Transverse colon (tissue), 4 donors: Measurements from ENCODE around the gene VGLL4. TPM values are rescaled to one million over a fixed set of nuclear protein-coding genes. Genes with fewer than 3 reads are reported as not detected.
A peak's percentile ranks its signal among the peaks of the same experiment; 100 is the strongest.
"Not testable (repeated sequence)": the region's sequence is repeated elsewhere in the genome, so short reads cannot be mapped to it uniquely, and the experiment has no call there.

ENCODE experiments used
- DNase-seq: peaks from one replicate; pipeline ENCODE4 v3.0.0-alpha.2; 2019
- H3K27ac ChIP-seq, 4 donors: fragments of 200-600 bp; sonication (generic); 2 replicates each; pipeline ENCODE4 v1.5.1; 2016 to 2018; ENCODE audit warnings: inconsistent platforms in 4 of 4
- H3K27me3 ChIP-seq: fragments of 200-600 bp; sonication (generic); 2 replicates; pipeline ENCODE4 v1.5.1; 2017; ENCODE audit warnings: inconsistent platforms
- H3K36me3 ChIP-seq, 4 donors: fragments of 200-600 bp; sonication (generic); 2 replicates each; pipeline ENCODE4 v1.5.1; 2017 to 2019; ENCODE audit warnings: inconsistent platforms in 4 of 4
- H3K4me1 ChIP-seq, 4 donors: fragments of 200-600 bp; sonication (generic); 2 replicates each; pipeline ENCODE4 v1.5.1; 2017 to 2020; ENCODE audit warnings: inconsistent platforms in 4 of 4
- H3K4me3 ChIP-seq, 4 donors: fragments of 200-600 bp; sonication (generic); 1 replicate in 1 of 4; 2 replicates in 3 of 4; pipeline versions ENCODE4 v1.5.1 to v1.6.1; 2017 to 2019; ENCODE audit warnings: inconsistent platforms in 4 of 4
- H3K9me3 ChIP-seq, 2 donors: fragments of 200-600 bp; sonication (generic); 2 replicates each; pipeline ENCODE4 v1.5.1; 2017 to 2019; ENCODE audit warnings: inconsistent platforms in 2 of 2
- EP300 ChIP-seq: sonication (generic); formaldehyde crosslinking; IDR thresholded peaks from one replicate; pipeline ENCODE4 v1.6.1; 2017; ENCODE audit warnings: antibody characterized with exemption, low read depth
- POLR2A ChIP-seq: fragments of 450-650 bp; IDR thresholded peaks from one replicate; pipeline ENCODE4 v1.6.1; 2016; ENCODE audit warnings: antibody characterized with exemption, mild to moderate bottlenecking, moderate library complexity
- POLR2AphosphoS5 ChIP-seq, 3 donors: sonication (generic); formaldehyde crosslinking; IDR thresholded peaks; one replicate each; pipeline ENCODE4 v1.6.1; 2016; ENCODE audit warnings: antibody characterized with exemption in 3 of 3
- WGBS, 2 donors: methylation state at CpG; one replicate each; pipeline ENCODE4 v1.1.5; 2018; ENCODE audit warnings: low coverage in 1 of 2; 5-methylcytosine and 5-hydroxymethylcytosine counted together
- in situ Hi-C, 4 donors: fragments of 200-750 bp; cut with MboI; loops; one replicate each; pipeline versions ENCODE4 v1.15.0 to v1.15.1; 2017; ENCODE audit warnings: low sequenced_read_pairs in 3 of 4, low pct_ligation_motif_present in 1 of 4, low pct_unique_long_range_greater_than_20kb in 1 of 4
- intact Hi-C: fragments of 100-400 bp; cut with DNase I; formaldehyde crosslinking; loops from one replicate; pipeline ENCODE4 v1.15.1; 2023; ENCODE audit warnings: low total_unique reads
- total RNA-seq, 4 donors: library from RNA; depleted of rRNA; stranded (reverse); fragments of >200 nt; gene quantifications; one replicate each; pipeline ENCODE4 v1.1.0, GENCODE V29; 2016
- TF ChIP-seq, protein P1 (sequence below), 5 experiments: fragments of 200-600 bp in 3 of 5; fragments of 450-650 bp in 2 of 5; sonication (generic) in 3 of 5; IDR thresholded peaks; 1 replicate in 2 of 5; 2 replicates in 3 of 5; pipeline ENCODE4 v1.5.1; 2016 to 2017; ENCODE audit warnings: antibody characterized with exemption in 5 of 5, inconsistent platforms in 3 of 5, mild to moderate bottlenecking in 2 of 5, moderate library complexity in 1 of 5

The VGLL4 gene
- total RNA-seq, 4 donors from 2014 or later = 67.3 to 175 (median 95.0) TPM

DNA sequence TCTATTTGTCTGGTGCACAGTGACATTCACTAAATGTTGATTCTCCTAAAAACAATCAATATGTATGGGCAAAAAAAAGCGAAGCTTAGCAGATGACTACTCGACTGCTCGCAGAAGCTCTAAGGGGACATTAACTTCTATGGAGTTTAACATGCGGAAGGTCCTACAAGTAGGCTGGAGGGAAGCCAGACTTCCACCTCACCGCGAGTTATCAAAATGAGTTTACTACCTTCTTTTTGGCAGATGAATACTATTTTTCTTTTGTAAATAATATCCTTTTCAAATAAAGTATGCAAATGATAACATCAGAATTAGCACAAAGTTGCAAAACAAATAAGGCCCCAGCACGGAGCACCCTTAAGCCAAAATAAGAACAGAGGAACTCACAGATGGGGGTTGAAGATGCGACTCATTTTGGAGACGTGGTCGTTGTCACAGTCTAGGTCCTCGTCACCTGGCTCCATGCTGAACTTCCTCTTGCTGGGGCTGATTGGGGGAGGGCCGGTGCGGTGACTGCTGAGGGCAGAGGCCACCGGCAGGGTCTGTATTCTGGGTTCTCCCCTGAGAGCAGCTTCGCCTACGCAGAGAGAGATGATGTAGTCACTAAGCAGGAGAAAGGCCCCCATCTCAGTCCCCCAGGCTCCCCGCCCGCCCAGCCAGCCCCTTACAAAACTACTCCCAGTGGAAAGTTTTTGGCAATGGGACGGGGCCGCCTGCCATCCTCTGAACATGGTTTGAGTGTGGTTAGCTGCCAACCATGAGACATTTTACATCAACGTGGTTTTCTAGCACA is 42.1 kb downstream of the VGLL4 start:
- no peaks in the 10 kb centered on the region for H3K9me3 ChIP-seq
- peaks cover 13 to 52% (median 21%) of the 10 kb centered on the region in 4 donors for H3K4me1 ChIP-seq
- TF ChIP-seq EP300 = no peak
- in situ Hi-C loops = no loop called here
- H3K27me3 ChIP-seq = no peaks in the 10 kb centered on the region
- no peak for DNase-seq
- WGBS, 2 donors = 65 to 66% methylated on average over 9 to 21 of the region's 21 CpGs
- H3K27ac ChIP-seq = peak overlapping the region; percentile 86 to 91 (median 88)
- no peak overlapping the region for H3K4me3 ChIP-seq
- intact Hi-C loops = no loop called here
- H3K36me3 ChIP-seq = peaks cover 0 to 5% (median 2%) of the 10 kb centered on the region in 4 donors

DNA sequence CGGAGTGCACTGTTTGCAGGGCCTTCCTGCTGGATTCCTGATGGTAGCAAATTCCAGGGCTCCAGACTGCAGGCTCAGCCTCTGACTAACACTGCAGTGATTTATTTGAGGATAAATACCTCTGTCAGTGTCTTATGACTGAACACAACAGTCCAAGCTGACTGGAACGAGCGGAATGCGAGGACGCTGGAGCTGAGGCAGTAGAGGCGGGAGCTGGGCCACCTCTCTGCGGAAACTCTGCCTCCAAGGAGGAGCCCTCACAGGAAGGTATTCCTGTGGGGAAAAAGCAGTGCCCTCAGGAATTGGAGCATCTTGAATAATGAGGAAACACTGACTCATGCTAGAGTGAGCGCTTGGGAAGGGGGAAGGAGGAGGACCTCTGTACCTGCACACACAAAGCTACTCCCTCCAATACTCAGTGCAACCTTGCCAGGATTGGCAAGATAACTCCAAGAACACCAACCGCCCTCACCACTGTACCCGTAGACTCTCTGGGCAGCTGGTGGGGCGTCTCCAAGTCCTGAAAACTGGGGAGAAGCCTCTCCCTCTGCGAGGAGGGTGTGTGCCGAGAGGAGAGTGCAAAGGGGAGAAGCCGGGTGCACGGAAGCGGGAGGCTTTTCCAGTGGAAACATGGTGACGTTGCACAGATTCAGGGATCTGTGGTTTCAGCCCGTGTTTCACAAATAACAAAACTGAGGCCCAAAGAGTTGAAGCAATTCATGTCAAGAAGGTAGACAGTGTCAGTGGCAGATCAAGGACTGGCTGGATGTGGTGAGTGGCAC is 43.0 kb downstream of the VGLL4 start:
- H3K27me3 ChIP-seq = no peaks in the 10 kb centered on the region
- peak; percentile 65 for DNase-seq
- WGBS, 2 donors = 74% methylated on average over 18 of the region's 18 CpGs; no CpG with 5 or more reads in 1 of the 2 donors
- H3K27ac ChIP-seq = peak overlapping the region; percentile 86 to 91 (median 88)
- in situ Hi-C loops = no loop called here
- H3K9me3 ChIP-seq = no peaks in the 10 kb centered on the region
- intact Hi-C loops = no loop called here
- H3K4me3 ChIP-seq = no peak overlapping the region
- H3K36me3 ChIP-seq = peaks cover 0 to 5% (median 2%) of the 10 kb centered on the region in 4 donors
- peaks cover 13 to 53% (median 21%) of the 10 kb centered on the region in 4 donors for H3K4me1 ChIP-seq
- TF ChIP-seq POLR2A (no peak), EP300 (peak; percentile 82), POLR2AphosphoS5 (IDR thresholded peaks at IDR 0.05) (peak; percentile 82 to 89 (median 88))

DNA sequence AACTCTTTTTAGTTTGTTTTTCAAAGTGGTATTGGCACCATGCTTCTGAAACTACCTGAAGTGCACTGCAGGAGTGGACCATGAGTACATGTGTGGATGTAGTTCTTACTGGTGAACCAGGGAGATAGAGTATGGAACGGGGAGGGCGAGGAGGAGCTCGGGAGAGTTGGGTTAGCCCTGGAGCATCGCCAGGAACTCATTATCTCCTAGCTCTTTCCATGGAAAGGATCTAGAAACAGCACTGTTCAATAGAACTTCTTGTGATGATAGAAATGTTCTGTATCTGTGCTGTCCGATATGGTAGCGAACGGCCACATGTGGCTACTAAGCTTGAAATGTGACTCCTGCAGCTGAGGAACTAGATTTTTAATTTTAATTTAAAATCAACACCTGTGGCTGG is 47.3 kb downstream of the VGLL4 start:
- H3K4me1 ChIP-seq = peaks cover 27 to 45% (median 34%) of the 10 kb centered on the region in 4 donors
- WGBS, 2 donors = 87 to 91% methylated on average over 7 of the region's 7 CpGs
- H3K27me3 ChIP-seq = no peaks in the 10 kb centered on the region
- no peak for DNase-seq
- peak overlapping the region in 1 of 4 donors; percentile 28 for H3K27ac ChIP-seq
- TF ChIP-seq EP300 = no peak
- TF ChIP-seq POLR2A = no peak
- TF ChIP-seq, protein P1, sequence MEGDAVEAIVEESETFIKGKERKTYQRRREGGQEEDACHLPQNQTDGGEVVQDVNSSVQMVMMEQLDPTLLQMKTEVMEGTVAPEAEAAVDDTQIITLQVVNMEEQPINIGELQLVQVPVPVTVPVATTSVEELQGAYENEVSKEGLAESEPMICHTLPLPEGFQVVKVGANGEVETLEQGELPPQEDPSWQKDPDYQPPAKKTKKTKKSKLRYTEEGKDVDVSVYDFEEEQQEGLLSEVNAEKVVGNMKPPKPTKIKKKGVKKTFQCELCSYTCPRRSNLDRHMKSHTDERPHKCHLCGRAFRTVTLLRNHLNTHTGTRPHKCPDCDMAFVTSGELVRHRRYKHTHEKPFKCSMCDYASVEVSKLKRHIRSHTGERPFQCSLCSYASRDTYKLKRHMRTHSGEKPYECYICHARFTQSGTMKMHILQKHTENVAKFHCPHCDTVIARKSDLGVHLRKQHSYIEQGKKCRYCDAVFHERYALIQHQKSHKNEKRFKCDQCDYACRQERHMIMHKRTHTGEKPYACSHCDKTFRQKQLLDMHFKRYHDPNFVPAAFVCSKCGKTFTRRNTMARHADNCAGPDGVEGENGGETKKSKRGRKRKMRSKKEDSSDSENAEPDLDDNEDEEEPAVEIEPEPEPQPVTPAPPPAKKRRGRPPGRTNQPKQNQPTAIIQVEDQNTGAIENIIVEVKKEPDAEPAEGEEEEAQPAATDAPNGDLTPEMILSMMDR (IDR thresholded peaks at IDR 0.05) = no peak
- no peak for TF ChIP-seq POLR2AphosphoS5 (IDR thresholded peaks at IDR 0.05)
- no peak overlapping the region for H3K4me3 ChIP-seq
- peaks cover 0 to 5% (median 2%) of the 10 kb centered on the region in 4 donors for H3K36me3 ChIP-seq
- in situ Hi-C loops = no loop called here
- H3K9me3 ChIP-seq = no peaks in the 10 kb centered on the region
- intact Hi-C loops = no loop called here

DNA sequence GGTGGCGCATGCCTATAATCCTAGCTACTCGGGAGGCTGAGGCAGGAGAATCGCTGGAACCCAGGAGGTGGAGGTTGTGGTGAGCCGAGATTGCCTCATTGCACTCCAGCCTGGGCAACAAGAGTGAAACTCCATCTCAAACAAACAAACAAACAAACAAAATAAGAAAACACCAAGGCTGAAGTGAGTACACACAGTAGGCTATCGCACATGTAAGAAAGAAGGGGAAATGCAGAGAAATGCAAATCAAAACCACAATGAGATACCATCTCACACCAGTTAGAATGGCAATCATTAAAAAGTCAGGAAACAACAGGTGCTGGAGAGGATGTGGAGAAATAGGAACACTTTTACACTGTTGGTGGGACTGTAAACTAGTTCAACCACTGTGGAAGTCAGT is 48.7 kb downstream of the VGLL4 start:
- 95 to 100% methylated on average over 4 to 5 of the region's 5 CpGs for WGBS, 2 donors

DNA sequence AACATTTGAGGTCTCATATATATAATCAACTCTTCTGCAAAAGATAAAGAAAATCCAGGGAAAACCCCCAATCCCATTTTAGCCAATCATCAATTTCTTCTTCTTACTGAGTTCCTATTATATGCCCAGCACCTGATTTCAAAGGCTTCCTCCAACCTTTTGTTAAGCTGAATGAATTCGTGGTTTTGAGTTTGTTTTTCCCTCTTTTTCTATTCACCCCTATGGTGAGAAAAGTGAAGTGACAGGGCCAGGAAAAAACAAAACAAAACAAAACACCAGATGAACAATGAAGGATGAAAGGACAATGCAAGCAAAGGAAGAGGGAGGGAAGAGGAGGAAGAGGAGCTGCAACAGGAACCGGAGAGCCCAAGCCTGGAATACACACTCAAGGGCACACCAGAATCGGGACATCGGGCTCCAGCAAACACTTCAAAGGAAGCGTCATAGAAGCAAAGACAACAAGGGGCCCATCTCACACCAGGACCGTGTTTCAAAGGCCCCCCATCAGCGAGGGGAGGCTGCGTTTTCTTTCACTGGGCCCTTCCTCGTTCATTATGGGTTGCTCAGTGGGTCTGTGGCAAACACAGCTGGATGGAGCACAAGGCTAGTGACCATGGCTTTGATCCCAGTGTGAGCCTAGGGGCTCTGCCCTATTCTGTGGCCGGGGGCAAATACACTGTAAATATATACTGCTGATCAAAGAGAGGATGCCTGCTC is 50.2 kb downstream of the VGLL4 start:
- WGBS, 2 donors = 33 to 81% methylated on average over 1 to 10 of the region's 10 CpGs
- intact Hi-C loops = no loop called here

More for the DNA sequence above, 48.7 kb downstream of the VGLL4 start:
- intact Hi-C loops, H3K9me3 ChIP-seq, H3K27me3 ChIP-seq, DNase-seq, H3K4me3 ChIP-seq, H3K36me3 ChIP-seq, H3K27ac ChIP-seq, in situ Hi-C loops: not testable (repeated sequence)
- peaks cover 29 to 48% (median 37%) of the 10 kb centered on the region in 4 donors for H3K4me1 ChIP-seq

More for the DNA sequence above, 50.2 kb downstream of the VGLL4 start:
- in situ Hi-C loops = no loop called here
- Histone ChIP-seq H3K27me3 (no peaks in the 10 kb centered on the region), H3K27ac (peak overlapping the region; percentile 76 to 83 (median 78)), H3K4me1 (peaks cover 25 to 57% (median 47%) of the 10 kb centered on the region in 4 donors), H3K9me3 (no peaks in the 10 kb centered on the region), H3K36me3 (no peaks in the 10 kb centered on the region), H3K4me3 (no peak overlapping the region)
- DNase-seq = no peak
- TF ChIP-seq EP300 = no peak
- TF ChIP-seq, protein P1 (IDR thresholded peaks at IDR 0.05) = no peak
- no peak for TF ChIP-seq POLR2AphosphoS5 (IDR thresholded peaks at IDR 0.05)
- TF ChIP-seq POLR2A = no peak
